Gastrocnemius medialis (tissue), 4 donors: ENCODE measurements around the gene EPB41L3.

Experiments
- POLR2A ChIP-seq, 2 donors: fragments of 450-650 bp; IDR thresholded peaks; one replicate each; pipeline ENCODE4 v1.6.1; 2017; ENCODE audit warnings: antibody characterized with exemption in 2 of 2, mild to moderate bottlenecking in 2 of 2, moderate library complexity in 2 of 2
- TF ChIP-seq, protein P1 (sequence below), 5 experiments: fragments of 450-650 bp in 3 of 5; fragments of 200-600 bp in 2 of 5; sonication (generic) in 2 of 5; IDR thresholded peaks in 4 of 5; conservative IDR thresholded peaks in 1 of 5; 1 replicate in 4 of 5; 2 replicates in 1 of 5; pipeline ENCODE4 v1.5.1; 2016 to 2019; ENCODE audit warnings: antibody characterized with exemption in 5 of 5, mild to moderate bottlenecking in 3 of 5, moderate library complexity in 3 of 5

DNA sequence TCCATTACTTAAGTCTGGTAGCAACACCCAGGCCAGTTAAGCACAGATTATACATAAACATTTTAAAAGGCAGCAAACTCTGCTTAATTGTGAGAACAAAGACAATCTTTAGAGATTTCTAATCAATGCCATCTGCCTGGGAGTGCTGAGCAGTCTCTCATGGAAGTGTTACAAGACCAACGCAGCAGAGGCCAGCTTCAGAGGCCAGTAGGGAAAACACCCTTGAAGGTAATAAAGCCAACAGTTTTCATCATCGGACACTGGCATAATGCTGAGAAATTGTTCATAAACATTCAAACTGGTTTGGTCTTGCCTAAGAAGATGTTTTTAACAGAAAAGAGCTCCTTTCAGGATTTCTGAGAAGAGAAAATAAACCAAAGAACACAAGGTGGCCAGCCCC, 35.0 kb downstream of the EPB41L3 start:
- TF ChIP-seq, protein P1, sequence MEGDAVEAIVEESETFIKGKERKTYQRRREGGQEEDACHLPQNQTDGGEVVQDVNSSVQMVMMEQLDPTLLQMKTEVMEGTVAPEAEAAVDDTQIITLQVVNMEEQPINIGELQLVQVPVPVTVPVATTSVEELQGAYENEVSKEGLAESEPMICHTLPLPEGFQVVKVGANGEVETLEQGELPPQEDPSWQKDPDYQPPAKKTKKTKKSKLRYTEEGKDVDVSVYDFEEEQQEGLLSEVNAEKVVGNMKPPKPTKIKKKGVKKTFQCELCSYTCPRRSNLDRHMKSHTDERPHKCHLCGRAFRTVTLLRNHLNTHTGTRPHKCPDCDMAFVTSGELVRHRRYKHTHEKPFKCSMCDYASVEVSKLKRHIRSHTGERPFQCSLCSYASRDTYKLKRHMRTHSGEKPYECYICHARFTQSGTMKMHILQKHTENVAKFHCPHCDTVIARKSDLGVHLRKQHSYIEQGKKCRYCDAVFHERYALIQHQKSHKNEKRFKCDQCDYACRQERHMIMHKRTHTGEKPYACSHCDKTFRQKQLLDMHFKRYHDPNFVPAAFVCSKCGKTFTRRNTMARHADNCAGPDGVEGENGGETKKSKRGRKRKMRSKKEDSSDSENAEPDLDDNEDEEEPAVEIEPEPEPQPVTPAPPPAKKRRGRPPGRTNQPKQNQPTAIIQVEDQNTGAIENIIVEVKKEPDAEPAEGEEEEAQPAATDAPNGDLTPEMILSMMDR (IDR thresholded peaks at IDR 0.05 in 4 of 5, conservative IDR thresholded peaks at IDR 0.05 in 1 of 5) = no peak
- TF ChIP-seq POLR2A (IDR thresholded peaks at IDR 0.05) = no peak
